Uterus (tissue), 4 donors: ENCODE measurements around the gene TOPBP1. TPM values are rescaled to one million over a fixed set of nuclear protein-coding genes. Genes with fewer than 3 reads are reported as not detected.
A peak's percentile ranks its signal among the peaks of the same experiment; 100 is the strongest.

Experiments
- DNase-seq, 2 donors: peaks; one replicate each; pipeline ENCODE4 v3.0.0-alpha.2; 2019 to 2020
- H3K27ac ChIP-seq, 2 donors: fragments of 200-600 bp; sonication (generic); 1 replicate in 1 of 2; 2 replicates in 1 of 2; pipeline ENCODE4 v1.5.1; 2016 to 2018
- H3K27me3 ChIP-seq, 2 donors: fragments of 200-600 bp; sonication (generic); one replicate each; pipeline ENCODE4 v1.5.1; 2018 to 2019; ENCODE audit warnings: control low read depth in 1 of 2
- H3K36me3 ChIP-seq, 2 donors: fragments of 200-600 bp; sonication (generic); one replicate each; pipeline ENCODE4 v1.5.1; 2019; ENCODE audit warnings: control low read depth in 1 of 2
- H3K4me1 ChIP-seq, 2 donors: fragments of 200-600 bp; sonication (generic); one replicate each; pipeline ENCODE4 v1.5.1; 2018 to 2019; ENCODE audit warnings: control low read depth in 1 of 2
- H3K4me3 ChIP-seq, 2 donors: fragments of 200-600 bp; sonication (generic); 1 replicate in 1 of 2; 2 replicates in 1 of 2; pipeline ENCODE4 v1.5.1; 2018 to 2019; ENCODE audit warnings: mild to moderate bottlenecking in 1 of 2
- H3K9me3 ChIP-seq, 2 donors: fragments of 200-600 bp; sonication (generic); one replicate each; pipeline ENCODE4 v1.5.1; 2019; ENCODE audit warnings: control low read depth in 1 of 2
- CTCF ChIP-seq, 4 experiments: fragments of 200-600 bp in 2 of 4; fragments of 450-650 bp in 2 of 4; sonication (generic) in 2 of 4; IDR thresholded peaks; one replicate each; pipeline ENCODE4 v1.5.1; 2016 to 2019; ENCODE audit warnings: antibody characterized with exemption in 4 of 4, mild to moderate bottlenecking in 2 of 4, moderate library complexity in 1 of 4
- POLR2A ChIP-seq, 2 donors: fragments of 450-650 bp; IDR thresholded peaks; one replicate each; pipeline ENCODE4 v1.6.1; 2016; ENCODE audit warnings: antibody characterized with exemption in 2 of 2, mild to moderate bottlenecking in 1 of 2, moderate library complexity in 1 of 2
- intact Hi-C: fragments of 100-400 bp; cut with DNase I; formaldehyde crosslinking; loops from one replicate; pipeline ENCODE4 v1.15.1; 2023; ENCODE audit warnings: low total_unique reads
- total RNA-seq, 4 donors: library from RNA; depleted of rRNA in 3 of 4; stranded (reverse); fragments of >200 nt in 3 of 4; gene quantifications; one replicate each; pipeline versions ENCODE4 v1.1.0 to v1.2.4, GENCODE V29; 2014 to 2023
- donor health status: DM: yes; HTN: yes; CAD: no.

TOPBP1 gene
- total RNA-seq, 4 donors from 2014 or later = 12.3 to 51.6 (median 20.5) TPM

- Histone ChIP-seq H3K9me3 (no peaks in the 10 kb centered on the region), H3K4me1 (peaks cover 3 to 6% of the 10 kb centered on the region in 2 donors), H3K36me3 (no peaks in the 10 kb centered on the region), H3K27ac (peak overlapping the region; percentile 95 to 99), H3K27me3 (no peaks in the 10 kb centered on the region), H3K4me3 (peak overlapping the region; percentile 60 to 65)
- TF ChIP-seq POLR2A (IDR thresholded peaks at IDR 0.05) (no peak), CTCF (IDR thresholded peaks at IDR 0.05) (no peak)
- DNase-seq = no peak
- intact Hi-C loops = loop anchor here (10.0 kb wide), 1 partner anchor 850 kb away; the partner anchor contains the start of gene NPHP3
Observed at GRCh38 chr3:133575086-133575485, 86.7 kb downstream of the TOPBP1 start.

GRCh38 chr3:133574260-133574881 is 87.4 kb downstream of the TOPBP1 start:
- no peaks in the 10 kb centered on the region for H3K36me3 ChIP-seq
- H3K4me3 ChIP-seq = peak overlapping the region; percentile 60 to 65
- intact Hi-C loops = loop anchor here (10.0 kb wide), 1 partner anchor 850 kb away; the partner anchor contains the start of gene NPHP3
- peak overlapping the region; percentile 95 to 99 for H3K27ac ChIP-seq
- peaks cover 3 to 6% of the 10 kb centered on the region in 2 donors for H3K4me1 ChIP-seq
- no peaks in the 10 kb centered on the region for H3K9me3 ChIP-seq
- TF ChIP-seq POLR2A (IDR thresholded peaks at IDR 0.05) (peak; percentile 34 to 44), CTCF (IDR thresholded peaks at IDR 0.05) (peak in 1 of 4 experiments; percentile 6)
- DNase-seq = peak; percentile 59 to 70
- H3K27me3 ChIP-seq = no peaks in the 10 kb centered on the region

- peak within 1 kb of the TSS; percentile 60 to 65 for H3K4me3 ChIP-seq
- H3K27me3 ChIP-seq = no peaks in the 10 kb centered on the region
- H3K27ac ChIP-seq = peak within 1 kb of the TSS; percentile 95 to 99
- DNase-seq = peak in 1 of 2 donors; percentile 40
- H3K4me1 ChIP-seq = peaks cover 3 to 6% of the 10 kb centered on the region in 2 donors
- TF ChIP-seq CTCF (IDR thresholded peaks at IDR 0.05) (peak in 1 of 4 experiments; percentile 15), POLR2A (IDR thresholded peaks at IDR 0.05) (peak; percentile 63 to 91)
- H3K9me3 ChIP-seq = no peaks in the 10 kb centered on the region
- H3K36me3 ChIP-seq = no peaks in the 10 kb centered on the region
- intact Hi-C loops = loop anchor here (10.0 kb wide), 1 partner anchor 849 kb away; the partner anchor contains the start of gene NPHP3
Observed at GRCh38 chr3:133573629-133574194, 88.0 kb downstream of the TOPBP1 start, which contains the start of gene CDV3. TSS of gene CDV3 (plus strand) at chr3:133573686. CDS start at chr3:133574045, 359 bp downstream.

- H3K36me3 ChIP-seq = no peaks in the 10 kb centered on the region
- peak in 1 of 4 experiments; percentile 7 for TF ChIP-seq CTCF (IDR thresholded peaks at IDR 0.05)
- peak; percentile 36 to 68 for TF ChIP-seq POLR2A (IDR thresholded peaks at IDR 0.05)
- DNase-seq = peak; percentile 100
- peak overlapping the region; percentile 60 to 65 for H3K4me3 ChIP-seq
- H3K27ac ChIP-seq = peak overlapping the region; percentile 95 to 99
- intact Hi-C loops = loop anchor here (10.0 kb wide), 1 partner anchor 848 kb away; the partner anchor contains the start of gene NPHP3
- no peaks in the 10 kb centered on the region for H3K27me3 ChIP-seq
- H3K4me1 ChIP-seq = peaks cover 3 to 6% of the 10 kb centered on the region in 2 donors
- H3K9me3 ChIP-seq = no peaks in the 10 kb centered on the region
Observed at GRCh38 chr3:133573054-133573628, 88.6 kb downstream of the TOPBP1 start.
